AG10803 (cell line): ENCODE data around the gene NDOR1.

ENCODE experiments used
- DNase-seq: peaks from one replicate; pipeline ENCODE4 v3.0.0; 2010; ENCODE audit warnings: low read depth
- H3K4me3 ChIP-seq: 2 replicates; pipeline ENCODE4 v1.5.1; 2011; ENCODE audit warnings: mild to moderate bottlenecking, low read length, control low read depth
- CTCF ChIP-seq: conservative IDR thresholded peaks from 2 replicates; pipeline ENCODE4 v1.5.1; 2011; ENCODE audit warnings: mild to moderate bottlenecking, low read length, control low read depth, inconsistent platforms

The NDOR1 gene

GRCh38 chr9:137251490-137252268 lies 46.2 kb downstream of the NDOR1 start:
- no peak for TF ChIP-seq CTCF
- H3K4me3 ChIP-seq: no peak overlapping the region
- no peak for DNase-seq

GRCh38 chr9:137252555-137253506 lies 47.3 kb downstream of the NDOR1 start:
- H3K4me3 ChIP-seq: no peak overlapping the region
- DNase-seq: no peak
- TF ChIP-seq CTCF: no peak

GRCh38 chr9:137253717-137254623 lies 48.5 kb downstream of the NDOR1 start:
- no peak for TF ChIP-seq CTCF
- peak overlapping the region; percentile 78 for H3K4me3 ChIP-seq
- DNase-seq: no peak

- H3K4me3 ChIP-seq: peak within 1 kb of the TSS; percentile 91
- TF ChIP-seq CTCF: no peak
- DNase-seq: peak; percentile 84
Observed at GRCh38 chr9:137254624-137255447, 49.3 kb downstream of the NDOR1 start, which contains the start of gene NELFB. Gene NELFB, plus strand, starts transcription at chr9:137255327.

- H3K4me3 ChIP-seq: peak overlapping the region; percentile 91
- DNase-seq: peak; percentile 24
Observed at GRCh38 chr9:137255448-137256114, 50.1 kb downstream of the NDOR1 start.

More at GRCh38 chr9:137255448-137256114, 50.1 kb downstream of the NDOR1 start:
- no peak for TF ChIP-seq CTCF
